H9 (cell line): Measurements from ENCODE around the gene NACAD. TPM values are rescaled to one million over a fixed set of nuclear protein-coding genes. Genes with fewer than 3 reads are reported as not detected.

Experiments
- DNase-seq: peaks from one replicate; pipeline ENCODE4 v3.0.0-alpha.2; 2017
- H2AFZ ChIP-seq: one replicate; pipeline ENCODE4 v1.6.1; 2013; ENCODE audit warnings: mild to moderate bottlenecking, low read length, control low read depth, moderate library complexity
- H2AK5ac ChIP-seq: 2 replicates; pipeline ENCODE4 v1.6.1; 2013; ENCODE audit warnings: low read length, control low read depth, mixed read lengths; ENCODE audit not compliant: insufficient read length
- H2BK120ac ChIP-seq: one replicate; pipeline ENCODE4 v1.6.1; 2013; ENCODE audit warnings: low read depth, mild to moderate bottlenecking, low read length, control low read depth, inconsistent platforms; ENCODE audit not compliant: poor library complexity, severe bottlenecking
- H2BK12ac ChIP-seq: 2 replicates; pipeline ENCODE4 v1.6.1; 2013; ENCODE audit warnings: low read length, control low read depth, mixed read lengths, low read depth; ENCODE audit not compliant: insufficient read length
- H2BK15ac ChIP-seq: 2 replicates; pipeline ENCODE4 v1.6.1; 2013; ENCODE audit warnings: low read depth, low read length, control low read depth
- H2BK20ac ChIP-seq: one replicate; pipeline ENCODE4 v1.6.1; 2013; ENCODE audit warnings: low read depth, mild to moderate bottlenecking, low read length, control low read depth, inconsistent platforms; ENCODE audit not compliant: poor library complexity, severe bottlenecking
- H2BK5ac ChIP-seq: 2 replicates; pipeline ENCODE4 v1.6.1; 2013; ENCODE audit warnings: low read length, control low read depth, mixed read lengths; ENCODE audit not compliant: insufficient read length
- H3K14ac ChIP-seq: 2 replicates; pipeline ENCODE4 v1.6.1; 2013; ENCODE audit warnings: low read length, control low read depth; ENCODE audit not compliant: insufficient read depth
- H3K18ac ChIP-seq: 2 replicates; pipeline ENCODE4 v1.6.1; 2013; ENCODE audit warnings: low read depth, mild to moderate bottlenecking, mixed read lengths, low read length, control low read depth; ENCODE audit not compliant: insufficient read length
- H3K23ac ChIP-seq: 2 replicates; pipeline ENCODE4 v1.6.1; 2013; ENCODE audit warnings: low read length, control low read depth, mixed read lengths, low read depth; ENCODE audit not compliant: insufficient read length
- H3K23me2 ChIP-seq: 2 replicates; pipeline ENCODE4 v1.6.1; 2013; ENCODE audit warnings: low read depth, mild to moderate bottlenecking, mixed read lengths, low read length, control low read depth; ENCODE audit not compliant: insufficient read length, poor library complexity, severe bottlenecking
- H3K27ac ChIP-seq: 2 replicates; pipeline ENCODE4 v1.5.1; 2013; ENCODE audit warnings: low read length, control low read depth, mixed read lengths, low read depth; ENCODE audit not compliant: insufficient read length
- H3K27me3 ChIP-seq: 2 replicates; pipeline ENCODE4 v1.6.1; 2013; ENCODE audit warnings: low read length, control low read depth, inconsistent platforms; ENCODE audit not compliant: insufficient read depth
- H3K4ac ChIP-seq: 2 replicates; pipeline ENCODE4 v1.6.1; 2013; ENCODE audit warnings: low read depth, mild to moderate bottlenecking, control low read depth, inconsistent platforms, low read length, moderate library complexity
- H3K4me1 ChIP-seq: 2 replicates; pipeline ENCODE4 v1.6.1; 2013; ENCODE audit warnings: low read length, control low read depth, inconsistent platforms; ENCODE audit not compliant: insufficient read depth
- H3K4me2 ChIP-seq: 2 replicates; pipeline ENCODE4 v1.6.1; 2013; ENCODE audit warnings: low read length, control low read depth, mixed read lengths; ENCODE audit not compliant: insufficient read length, insufficient read depth
- H3K56ac ChIP-seq: 2 replicates; pipeline ENCODE4 v1.6.1; 2013; ENCODE audit warnings: low read depth, mild to moderate bottlenecking, mixed read lengths, low read length, control low read depth; ENCODE audit not compliant: insufficient read length
- H3K79me1 ChIP-seq: 2 replicates; pipeline ENCODE4 v1.6.1; 2013; ENCODE audit warnings: low read depth, mild to moderate bottlenecking, moderate library complexity, low read length, control low read depth, inconsistent platforms; ENCODE audit not compliant: insufficient read depth, poor library complexity, severe bottlenecking
- H3K79me2 ChIP-seq: 2 replicates; pipeline ENCODE4 v1.6.1; 2013; ENCODE audit warnings: low read length, control low read depth, inconsistent platforms; ENCODE audit not compliant: insufficient read depth
- H3K9ac ChIP-seq: 2 replicates; pipeline ENCODE4 v1.6.1; 2013; ENCODE audit warnings: low read length, control low read depth, mixed read lengths; ENCODE audit not compliant: insufficient read length; ENCODE audit errors: extremely low read depth
- H3K9me3 ChIP-seq: one replicate; pipeline ENCODE4 v1.6.1; 2013; ENCODE audit warnings: low read depth, low read length, inconsistent platforms; ENCODE audit not compliant: control insufficient read depth
- H3T11ph ChIP-seq: one replicate; pipeline ENCODE4 v1.6.1; 2013; ENCODE audit warnings: mild to moderate bottlenecking, low read length, control low read depth, inconsistent platforms
- H4K20me1 ChIP-seq: one replicate; pipeline ENCODE4 v1.6.1; 2013; ENCODE audit not compliant: control insufficient read depth, insufficient read length, insufficient read depth
- H4K5ac ChIP-seq: 2 replicates; pipeline ENCODE4 v1.6.1; 2013; ENCODE audit warnings: low read depth, mild to moderate bottlenecking, mixed read lengths, low read length, control low read depth; ENCODE audit not compliant: insufficient read length
- H4K8ac ChIP-seq: replicated peaks from 2 replicates; pipeline ENCODE4 v1.6.1; 2013; ENCODE audit warnings: low read length, control low read depth, mixed read lengths, low read depth; ENCODE audit not compliant: insufficient read length
- H4K91ac ChIP-seq: 2 replicates; pipeline ENCODE4 v1.6.1; 2013; ENCODE audit warnings: low read depth, mild to moderate bottlenecking, moderate library complexity, mixed read lengths, low read length, control low read depth; ENCODE audit not compliant: insufficient read length
- H3K27ac Mint-ChIP-seq, 3 experiments: 2 replicates in 2 of 3; 3 replicates in 1 of 3; pipeline ENCODE4 v1.8.0; 2020 to 2021; ENCODE audit warnings: mixed read lengths in 3 of 3, mild to moderate bottlenecking in 1 of 3, moderate library complexity in 1 of 3
- H3K27me3 Mint-ChIP-seq: 2 replicates; pipeline ENCODE4 v1.8.0; 2021; ENCODE audit warnings: low read depth, mild to moderate bottlenecking, moderate library complexity, mixed read lengths
- H3K36me3 Mint-ChIP-seq, 3 experiments: 2 replicates in 2 of 3; 3 replicates in 1 of 3; pipeline ENCODE4 v1.8.0; 2020 to 2021; ENCODE audit warnings: low read depth in 3 of 3, mixed read lengths in 3 of 3; ENCODE audit not compliant: insufficient read depth in 1 of 3
- H3K4me1 Mint-ChIP-seq, 2 experiments: 2 replicates each; pipeline ENCODE4 v1.8.0; 2020; ENCODE audit warnings: mixed read lengths in 2 of 2
- H3K4me3 Mint-ChIP-seq, 2 experiments: 2 replicates in 1 of 2; 3 replicates in 1 of 2; pipeline ENCODE4 v1.8.0; 2020 to 2021; ENCODE audit warnings: mild to moderate bottlenecking in 2 of 2, mixed read lengths in 2 of 2, moderate library complexity in 1 of 2
- H3K9me3 Mint-ChIP-seq, 2 experiments: 2 replicates in 1 of 2; 3 replicates in 1 of 2; pipeline ENCODE4 v1.8.0; 2020; ENCODE audit warnings: mild to moderate bottlenecking in 2 of 2, mixed read lengths in 2 of 2, moderate library complexity in 1 of 2
- WGBS: extraction: QIAGEN DNeasy Blood & Tissue Kit; methylation state at CpG from one replicate; pipeline ENCODE4 v1.1.7; 2013; ENCODE audit warnings: missing lambda C conversion rate, low lambda C conversion rate, mixed read lengths; ENCODE audit not compliant: insufficient read length; ENCODE audit errors: extremely low coverage; 5-methylcytosine and 5-hydroxymethylcytosine counted together
- total RNA-seq: library from RNA; stranded (reverse); gene quantifications from 2 replicates; pipeline ENCODE4 v1.2.1, GENCODE V29; 2021
- TF ChIP-seq, protein P1 (sequence below): fragments of 200-600 bp; sonication (generic); conservative IDR thresholded peaks from 3 replicates; pipeline ENCODE4 v1.8.0; 2021; ENCODE audit warnings: antibody characterized with exemption, mild to moderate bottlenecking

NACAD gene
- total RNA-seq, 1 experiment from 2014 or later, result 8.0 TPM

GRCh38 chr7:45117582-45117981, 28.8 kb upstream of the NACAD start:
- Histone ChIP-seq H3K23me2 (no peaks in the 10 kb centered on the region), H3T11ph (no peak overlapping the region), H2BK15ac (no peak overlapping the region), H2BK120ac (no peak overlapping the region), H3K27ac (no peak overlapping the region), H4K8ac (no peak overlapping the region), H3K18ac (no peak overlapping the region), H2BK20ac (no peak overlapping the region), H3K56ac (no peak overlapping the region), H3K4ac (no peak overlapping the region), H4K5ac (no peak overlapping the region), H2AFZ (no peak overlapping the region), H3K9ac (no peak overlapping the region), H3K23ac (no peak overlapping the region), H3K9me3 (no peaks in the 10 kb centered on the region), H3K14ac (no peak overlapping the region), H3K79me2 (no peaks in the 10 kb centered on the region), H2BK5ac (no peak overlapping the region), H3K4me1 (no peaks in the 10 kb centered on the region), H4K91ac (no peak overlapping the region), H3K27me3 (no peaks in the 10 kb centered on the region), H4K20me1 (no peaks in the 10 kb centered on the region), H3K79me1 (no peaks in the 10 kb centered on the region), H2AK5ac (no peak overlapping the region), H3K4me2 (no peak overlapping the region), H2BK12ac (no peak overlapping the region)
- DNase-seq, result no peak
- no peaks in the 10 kb centered on the region for H3K36me3 Mint-ChIP-seq
- no peak overlapping the region for H3K27ac Mint-ChIP-seq
- no CpG with 5 or more reads among the region's 4 CpGs for WGBS
- TF ChIP-seq, protein P1, sequence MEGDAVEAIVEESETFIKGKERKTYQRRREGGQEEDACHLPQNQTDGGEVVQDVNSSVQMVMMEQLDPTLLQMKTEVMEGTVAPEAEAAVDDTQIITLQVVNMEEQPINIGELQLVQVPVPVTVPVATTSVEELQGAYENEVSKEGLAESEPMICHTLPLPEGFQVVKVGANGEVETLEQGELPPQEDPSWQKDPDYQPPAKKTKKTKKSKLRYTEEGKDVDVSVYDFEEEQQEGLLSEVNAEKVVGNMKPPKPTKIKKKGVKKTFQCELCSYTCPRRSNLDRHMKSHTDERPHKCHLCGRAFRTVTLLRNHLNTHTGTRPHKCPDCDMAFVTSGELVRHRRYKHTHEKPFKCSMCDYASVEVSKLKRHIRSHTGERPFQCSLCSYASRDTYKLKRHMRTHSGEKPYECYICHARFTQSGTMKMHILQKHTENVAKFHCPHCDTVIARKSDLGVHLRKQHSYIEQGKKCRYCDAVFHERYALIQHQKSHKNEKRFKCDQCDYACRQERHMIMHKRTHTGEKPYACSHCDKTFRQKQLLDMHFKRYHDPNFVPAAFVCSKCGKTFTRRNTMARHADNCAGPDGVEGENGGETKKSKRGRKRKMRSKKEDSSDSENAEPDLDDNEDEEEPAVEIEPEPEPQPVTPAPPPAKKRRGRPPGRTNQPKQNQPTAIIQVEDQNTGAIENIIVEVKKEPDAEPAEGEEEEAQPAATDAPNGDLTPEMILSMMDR, result no peak
- no peaks in the 10 kb centered on the region for H3K9me3 Mint-ChIP-seq
- no peak overlapping the region for H3K4me3 Mint-ChIP-seq
- H3K4me1 Mint-ChIP-seq, result peaks cover 3% of the 10 kb centered on the region in 2 experiments
- H3K27me3 Mint-ChIP-seq, result peaks cover 41% of the 10 kb centered on the region
